NT2/D1 (cell line): ENCODE measurements around the gene PARM1.

Experiments
- DNase-seq: peaks from one replicate; pipeline ENCODE4 v3.0.0-alpha.2; 2011; ENCODE audit warnings: low read depth, low spot score
- H3K27me3 ChIP-seq: 2 replicates; pipeline ENCODE4 v1.6.0; 2011; ENCODE audit warnings: mild to moderate bottlenecking; ENCODE audit not compliant: insufficient read length, insufficient read depth
- H3K36me3 ChIP-seq: 2 replicates; pipeline ENCODE4 v1.6.1; 2011; ENCODE audit warnings: mild to moderate bottlenecking, low read length, mixed read lengths; ENCODE audit not compliant: insufficient read depth, insufficient read length
- H3K4me1 ChIP-seq: 2 replicates; pipeline ENCODE4 v1.5.1; 2011; ENCODE audit not compliant: insufficient read depth, insufficient read length
- H3K4me3 ChIP-seq: 2 replicates; pipeline ENCODE4 v1.5.1; 2011; ENCODE audit warnings: low read depth; ENCODE audit not compliant: insufficient read length
- H3K9ac ChIP-seq: 2 replicates; pipeline ENCODE4 v1.6.0; 2011; ENCODE audit warnings: low read depth; ENCODE audit not compliant: insufficient read length
- H3K9me3 ChIP-seq: 2 replicates; pipeline ENCODE4 v1.5.1; 2011; ENCODE audit warnings: mild to moderate bottlenecking, low read length; ENCODE audit not compliant: insufficient read depth
- SUZ12 ChIP-seq: IDR thresholded peaks from 2 replicates; pipeline ENCODE4 v1.6.1; 2011; ENCODE audit not compliant: insufficient read length, insufficient read depth; ENCODE audit errors: extremely low read depth
- YY1 ChIP-seq: IDR thresholded peaks from 2 replicates; pipeline ENCODE4 v1.6.1; 2011; ENCODE audit not compliant: insufficient read length, insufficient read depth
- ZNF274 ChIP-seq: IDR thresholded peaks from 2 replicates; pipeline ENCODE4 v1.6.1; 2011; ENCODE audit warnings: mild to moderate bottlenecking, low read depth, low read length

The PARM1 gene

DNA sequence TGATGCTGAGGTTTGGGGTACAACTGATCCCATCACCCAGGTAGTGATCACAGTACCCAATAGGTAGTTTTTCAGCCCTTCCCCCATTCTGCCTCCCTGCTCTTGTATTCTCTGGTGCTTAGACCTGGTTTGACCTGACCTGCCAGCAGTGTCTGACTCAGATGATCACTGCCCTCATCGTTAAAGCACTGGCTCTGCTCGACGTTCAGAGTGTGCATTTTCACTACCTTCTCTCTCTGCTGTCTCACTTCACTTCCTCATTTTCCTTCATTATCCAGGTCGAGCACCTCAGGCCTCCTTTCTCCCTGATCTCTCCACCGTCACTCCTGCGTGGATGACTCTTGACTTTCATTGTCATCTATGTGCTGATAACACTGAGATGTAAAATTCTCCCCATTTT lies 83.6 kb downstream of the PARM1 start:
- H3K4me3 ChIP-seq = no peak overlapping the region
- H3K4me1 ChIP-seq = no peaks in the 10 kb centered on the region
- H3K9ac ChIP-seq = no peak overlapping the region
- H3K36me3 ChIP-seq = no peaks in the 10 kb centered on the region
- no peak for DNase-seq
- H3K9me3 ChIP-seq = no peaks in the 10 kb centered on the region
- H3K27me3 ChIP-seq = no peaks in the 10 kb centered on the region
- TF ChIP-seq YY1 = no peak
- no peak for TF ChIP-seq SUZ12
- TF ChIP-seq ZNF274 = no peak

DNA sequence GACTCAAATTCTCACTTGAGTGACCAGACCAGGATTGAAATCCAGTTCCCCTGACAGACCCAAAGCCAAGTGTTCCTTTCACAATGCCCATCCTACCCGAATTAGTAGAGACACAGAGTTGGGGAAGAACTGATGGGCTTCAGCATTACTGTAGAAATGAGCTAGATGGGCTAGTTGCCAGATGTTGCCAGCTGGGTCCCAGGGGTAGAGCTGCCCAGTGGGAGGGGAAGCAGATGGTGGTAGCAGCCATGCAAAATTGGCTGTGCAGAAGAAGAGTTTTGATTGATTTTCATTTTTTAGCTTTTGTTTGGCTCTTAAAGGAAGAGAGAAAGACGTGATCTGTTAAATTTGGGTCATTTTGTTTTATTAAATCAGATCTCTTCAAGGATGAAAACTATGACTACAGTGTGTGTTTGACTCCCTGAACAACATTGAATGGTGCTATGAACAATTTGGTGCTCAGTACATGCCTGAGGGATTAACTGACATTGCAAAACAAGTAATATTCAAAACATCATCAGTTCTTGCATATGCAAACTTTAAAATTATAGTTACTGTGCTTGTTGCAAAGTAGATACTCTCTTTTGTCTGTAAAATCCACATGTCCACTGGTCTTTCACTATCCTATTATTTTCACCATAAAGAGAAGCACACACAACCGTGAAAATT lies 86.0 kb downstream of the PARM1 start:
- no peaks in the 10 kb centered on the region for H3K27me3 ChIP-seq
- no peaks in the 10 kb centered on the region for H3K4me1 ChIP-seq
- H3K4me3 ChIP-seq = no peak overlapping the region
- no peaks in the 10 kb centered on the region for H3K36me3 ChIP-seq
- H3K9me3 ChIP-seq = no peaks in the 10 kb centered on the region
- no peak overlapping the region for H3K9ac ChIP-seq
- TF ChIP-seq ZNF274 = no peak
- no peak for TF ChIP-seq YY1
- no peak for DNase-seq

DNA sequence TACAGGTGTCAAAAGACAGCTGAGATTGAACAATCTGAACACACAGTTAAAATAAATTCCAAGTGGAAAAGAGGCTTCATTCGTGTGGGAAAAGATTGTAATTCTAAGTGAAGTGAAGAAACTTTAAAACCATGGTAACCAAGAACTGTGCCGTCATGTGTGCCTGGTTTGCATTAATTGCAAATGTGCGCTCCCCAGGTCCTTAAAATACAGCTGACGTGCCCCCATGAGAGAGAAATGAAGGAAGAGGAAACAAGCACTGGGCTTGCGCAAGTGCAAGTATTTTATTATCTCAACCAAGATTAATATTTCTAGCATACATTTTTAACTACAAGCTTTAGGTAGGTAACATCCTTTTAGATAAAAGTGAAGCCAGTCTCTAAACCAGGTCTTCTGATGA lies 92.5 kb downstream of the PARM1 start:
- no peak overlapping the region for H3K9ac ChIP-seq
- TF ChIP-seq YY1 (no peak), ZNF274 (no peak), SUZ12 (no peak)

DNA sequence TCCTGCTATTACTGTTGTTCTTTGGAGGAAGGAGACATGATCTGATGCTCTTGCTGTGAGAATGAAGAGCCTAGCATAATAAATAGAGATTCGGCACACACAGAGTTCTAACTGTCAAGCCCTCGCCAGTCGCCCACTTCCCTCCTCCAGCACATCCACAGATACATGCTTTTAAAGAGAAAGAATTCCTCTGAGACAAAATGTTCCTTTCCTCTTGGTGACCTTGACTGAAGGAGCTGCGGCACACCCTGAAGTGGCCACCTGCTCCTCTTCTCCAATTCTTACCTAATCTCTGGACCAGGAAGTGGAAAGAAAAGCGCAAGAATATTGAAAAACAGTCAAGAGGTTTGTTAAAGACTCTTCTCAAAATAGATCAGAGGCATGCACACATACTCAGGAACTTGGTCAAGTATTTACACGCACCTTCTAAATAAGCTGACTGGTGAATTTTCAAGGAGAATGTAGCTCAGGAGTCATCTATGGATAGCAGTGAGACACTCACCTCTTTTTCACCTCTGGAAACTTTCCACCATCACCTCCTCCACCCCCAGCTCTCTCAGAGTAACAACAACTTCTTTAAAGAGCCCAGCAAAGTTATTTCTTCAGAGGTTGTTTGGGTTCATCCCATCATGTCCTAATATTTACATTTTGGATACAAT lies 95.4 kb downstream of the PARM1 start:
- TF ChIP-seq SUZ12 (no peak), YY1 (no peak), ZNF274 (no peak)
- no peaks in the 10 kb centered on the region for H3K9me3 ChIP-seq
- no peaks in the 10 kb centered on the region for H3K36me3 ChIP-seq
- no peak overlapping the region for H3K9ac ChIP-seq
- H3K4me3 ChIP-seq = no peak overlapping the region
- H3K27me3 ChIP-seq = no peaks in the 10 kb centered on the region
- no peaks in the 10 kb centered on the region for H3K4me1 ChIP-seq
- DNase-seq = no peak

More for the DNA sequence above, 92.5 kb downstream of the PARM1 start:
- Histone ChIP-seq H3K9me3 (no peaks in the 10 kb centered on the region), H3K27me3 (no peaks in the 10 kb centered on the region), H3K4me1 (no peaks in the 10 kb centered on the region), H3K4me3 (no peak overlapping the region), H3K36me3 (no peaks in the 10 kb centered on the region)
- no peak for DNase-seq

DNA sequence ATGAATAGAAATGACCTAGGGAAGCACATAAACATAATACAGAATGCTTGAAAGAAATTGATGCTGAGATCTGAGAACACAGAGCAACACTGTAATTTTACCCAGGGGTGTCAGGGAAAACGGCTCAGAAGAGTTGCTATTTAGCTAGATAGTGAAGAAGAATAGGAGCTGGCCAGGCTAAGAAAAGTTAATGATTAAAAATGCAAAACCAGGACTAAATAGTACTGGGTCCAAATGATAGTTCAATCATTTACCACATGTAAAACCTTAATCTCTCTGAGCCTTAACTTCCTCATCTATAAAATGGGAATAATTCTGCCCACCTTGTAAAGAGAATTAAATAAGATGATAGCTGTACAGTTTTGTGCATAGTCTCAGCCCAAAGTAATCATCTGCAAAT lies 97.1 kb downstream of the PARM1 start:
- no peak for DNase-seq
- H3K4me3 ChIP-seq = no peak overlapping the region
- no peaks in the 10 kb centered on the region for H3K4me1 ChIP-seq
- H3K36me3 ChIP-seq = no peaks in the 10 kb centered on the region
- no peaks in the 10 kb centered on the region for H3K27me3 ChIP-seq
- no peak overlapping the region for H3K9ac ChIP-seq
- TF ChIP-seq SUZ12 (no peak), ZNF274 (no peak), YY1 (no peak)
- H3K9me3 ChIP-seq = no peaks in the 10 kb centered on the region

DNA sequence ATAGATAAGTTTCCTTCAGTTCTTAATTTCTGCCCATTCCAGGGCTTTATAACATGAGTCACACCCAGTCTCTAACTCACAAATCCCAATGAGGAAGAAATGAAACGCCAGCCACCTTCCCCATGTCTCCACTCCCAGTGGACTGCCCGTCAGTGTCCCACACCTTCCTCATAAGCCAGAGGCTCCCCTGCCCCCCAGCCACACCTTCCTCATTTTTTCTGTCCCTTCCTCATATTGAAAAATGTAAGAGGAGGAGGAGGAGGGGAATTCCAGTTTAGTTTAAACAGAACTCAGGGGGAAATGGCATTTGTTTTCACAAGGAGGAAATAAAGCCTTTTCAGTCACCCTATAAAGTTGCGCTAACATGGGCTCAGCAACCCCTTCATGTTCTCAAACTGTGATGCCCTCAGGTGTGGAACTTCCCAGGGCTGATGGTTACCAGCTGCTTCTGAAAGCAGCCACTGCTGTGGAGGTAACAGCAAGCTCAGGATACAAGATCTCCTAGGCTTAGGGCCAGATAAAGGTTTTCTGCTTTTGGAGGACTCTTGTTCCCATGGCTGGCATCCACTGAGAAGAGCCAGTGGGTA lies 97.8 kb downstream of the PARM1 start:
- Histone ChIP-seq H3K4me3 (no peak overlapping the region), H3K9ac (no peak overlapping the region), H3K9me3 (no peaks in the 10 kb centered on the region), H3K4me1 (no peaks in the 10 kb centered on the region), H3K27me3 (no peaks in the 10 kb centered on the region), H3K36me3 (no peaks in the 10 kb centered on the region)
- no peak for TF ChIP-seq SUZ12
- no peak for TF ChIP-seq ZNF274
- TF ChIP-seq YY1 = no peak
- DNase-seq = no peak

DNA sequence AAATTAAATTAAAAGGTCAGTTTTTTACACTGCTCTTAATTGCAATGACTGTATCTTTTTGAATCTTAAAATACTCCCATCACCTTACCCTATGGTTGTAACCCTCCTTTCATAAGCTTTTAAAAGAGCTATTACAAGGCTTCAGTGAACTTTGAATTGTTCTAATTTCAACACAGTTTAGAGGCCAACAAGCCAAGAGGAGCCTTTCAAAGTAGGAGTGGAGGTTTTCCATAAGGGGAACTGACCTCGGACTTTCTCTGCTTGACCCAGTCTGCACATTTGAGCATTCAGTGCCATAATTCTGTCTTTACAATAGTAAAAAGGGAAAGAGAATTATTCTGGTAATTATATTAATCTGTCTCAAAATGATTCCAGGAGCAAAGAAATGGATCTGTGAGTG lies 98.9 kb downstream of the PARM1 start:
- Histone ChIP-seq H3K36me3 (no peaks in the 10 kb centered on the region), H3K9ac (no peak overlapping the region), H3K4me1 (no peaks in the 10 kb centered on the region), H3K27me3 (no peaks in the 10 kb centered on the region), H3K9me3 (no peaks in the 10 kb centered on the region), H3K4me3 (no peak overlapping the region)
- no peak for TF ChIP-seq YY1
- no peak for TF ChIP-seq ZNF274
- TF ChIP-seq SUZ12 = no peak
- DNase-seq = no peak
